GM12872 (cell line): Measurements from ENCODE around the gene LOXHD1.

Source experiments
- TF ChIP-seq, protein P1 (sequence below): IDR thresholded peaks from 3 replicates; pipeline ENCODE4 v1.5.1; 2011; ENCODE audit warnings: low read depth, mild to moderate bottlenecking, low read length, moderate library complexity; ENCODE audit not compliant: insufficient read depth

Gene LOXHD1

DNA sequence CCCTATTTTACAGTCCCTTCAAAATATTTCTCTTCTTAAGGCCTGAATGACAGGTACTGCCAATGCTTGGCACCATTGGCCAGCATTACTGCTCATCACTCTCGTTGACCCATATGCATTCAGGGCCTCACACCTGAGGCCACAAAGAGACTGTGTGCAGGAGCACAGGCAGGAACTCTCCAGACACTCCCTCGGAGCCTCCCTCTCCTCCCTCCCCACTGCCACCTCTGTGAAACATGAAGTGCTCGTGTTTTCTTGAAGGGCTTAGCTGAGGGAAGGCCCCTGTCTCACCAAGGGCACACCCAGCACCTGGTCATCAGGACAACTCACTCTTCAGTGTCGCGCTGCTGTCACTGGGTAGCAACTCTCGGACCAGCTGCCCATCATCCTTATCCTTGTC lies 85.3 kb downstream of the LOXHD1 start:
- TF ChIP-seq, protein P1, sequence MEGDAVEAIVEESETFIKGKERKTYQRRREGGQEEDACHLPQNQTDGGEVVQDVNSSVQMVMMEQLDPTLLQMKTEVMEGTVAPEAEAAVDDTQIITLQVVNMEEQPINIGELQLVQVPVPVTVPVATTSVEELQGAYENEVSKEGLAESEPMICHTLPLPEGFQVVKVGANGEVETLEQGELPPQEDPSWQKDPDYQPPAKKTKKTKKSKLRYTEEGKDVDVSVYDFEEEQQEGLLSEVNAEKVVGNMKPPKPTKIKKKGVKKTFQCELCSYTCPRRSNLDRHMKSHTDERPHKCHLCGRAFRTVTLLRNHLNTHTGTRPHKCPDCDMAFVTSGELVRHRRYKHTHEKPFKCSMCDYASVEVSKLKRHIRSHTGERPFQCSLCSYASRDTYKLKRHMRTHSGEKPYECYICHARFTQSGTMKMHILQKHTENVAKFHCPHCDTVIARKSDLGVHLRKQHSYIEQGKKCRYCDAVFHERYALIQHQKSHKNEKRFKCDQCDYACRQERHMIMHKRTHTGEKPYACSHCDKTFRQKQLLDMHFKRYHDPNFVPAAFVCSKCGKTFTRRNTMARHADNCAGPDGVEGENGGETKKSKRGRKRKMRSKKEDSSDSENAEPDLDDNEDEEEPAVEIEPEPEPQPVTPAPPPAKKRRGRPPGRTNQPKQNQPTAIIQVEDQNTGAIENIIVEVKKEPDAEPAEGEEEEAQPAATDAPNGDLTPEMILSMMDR, result no peak

- TF ChIP-seq, protein P1, result no peak
Observed at GRCh38 chr18:46570666-46571065, 86.4 kb downstream of the LOXHD1 start.

DNA sequence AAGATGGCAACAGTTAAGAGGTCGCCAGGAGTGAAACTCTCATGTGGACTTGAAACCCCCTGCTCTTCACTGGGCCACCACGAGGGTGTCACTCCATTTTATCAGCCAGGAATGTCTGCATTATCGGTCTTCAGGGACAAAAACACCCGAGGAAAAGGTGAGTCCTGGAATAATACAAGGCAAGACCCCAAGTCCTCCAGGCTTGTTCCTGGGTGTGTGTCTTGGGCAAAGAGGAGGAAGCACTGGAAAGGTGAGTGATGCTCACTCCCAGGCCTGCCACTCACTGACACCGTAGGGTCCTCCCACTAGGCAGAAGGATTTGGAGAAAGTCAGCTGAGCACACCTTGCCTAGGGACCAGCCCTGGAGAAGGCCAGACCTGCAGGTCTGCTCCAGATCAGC lies 86.9 kb downstream of the LOXHD1 start:
- TF ChIP-seq, protein P1, result no peak

DNA sequence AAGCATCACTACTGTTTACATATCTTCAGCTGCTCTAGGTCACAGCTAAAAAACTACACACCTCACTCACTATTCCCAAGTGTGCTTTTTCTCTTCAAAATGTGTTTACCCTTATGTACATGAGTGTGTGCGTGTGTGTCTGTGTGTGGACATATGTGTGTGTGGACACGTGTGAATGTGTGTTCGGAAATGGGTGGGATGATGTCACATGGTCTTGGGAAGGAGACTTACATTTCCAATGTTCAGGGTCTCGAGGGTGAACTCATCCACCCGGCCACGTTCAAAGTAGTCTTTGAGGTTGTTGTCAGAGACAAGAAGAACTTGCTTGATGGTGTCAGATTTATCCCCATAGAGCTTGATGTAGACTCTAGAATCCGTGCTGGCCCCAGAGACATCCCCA lies 87.8 kb downstream of the LOXHD1 start:
- TF ChIP-seq, protein P1, result no peak

DNA sequence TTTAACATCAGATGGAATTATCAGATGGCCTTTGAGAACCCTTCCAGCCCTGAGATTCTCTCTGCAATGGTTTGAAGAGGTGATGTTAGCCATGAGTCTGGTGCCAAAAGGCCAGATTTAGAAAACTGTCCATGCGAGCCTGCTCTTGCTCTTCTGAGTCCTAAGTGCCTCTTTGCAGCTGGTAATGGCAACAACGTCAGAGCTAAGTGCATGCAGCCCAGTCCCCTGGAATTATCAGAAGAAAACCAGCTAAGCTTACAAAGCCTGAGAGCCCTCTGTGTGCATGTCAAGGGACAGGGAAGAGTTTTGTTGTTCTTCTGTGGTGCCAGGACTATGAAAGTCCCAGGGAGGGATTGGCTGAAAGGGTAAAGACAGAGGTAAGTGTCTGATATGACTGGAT lies 89.8 kb downstream of the LOXHD1 start:
- TF ChIP-seq, protein P1, result no peak

GRCh38 chr18:46566111-46566510 lies 90.9 kb downstream of the LOXHD1 start:
- TF ChIP-seq, protein P1, result no peak

GRCh38 chr18:46565256-46565655 lies 91.8 kb downstream of the LOXHD1 start:
- TF ChIP-seq, protein P1, result no peak

GRCh38 chr18:46563317-46563716 lies 93.7 kb downstream of the LOXHD1 start:
- TF ChIP-seq, protein P1, result no peak
